DND-41 (cell line): Measurements from ENCODE around the gene GTF2H1.

Experiments
- CTCF ChIP-seq: IDR thresholded peaks from 2 replicates; pipeline ENCODE4 v1.5.1; 2012; ENCODE audit warnings: borderline replicate concordance, low read length, moderate library complexity, mild to moderate bottlenecking; ENCODE audit not compliant: poor library complexity, severe bottlenecking; ENCODE audit errors: extremely low read depth
- EZH2 ChIP-seq: IDR thresholded peaks from 3 replicates; pipeline ENCODE4 v1.6.1; 2012; ENCODE audit warnings: borderline replicate concordance, low read depth, mild to moderate bottlenecking, moderate library complexity, low read length, inconsistent platforms; ENCODE audit not compliant: severe bottlenecking

GRCh38 chr11:18312663-18313420 is 9.5 kb upstream of the GTF2H1 start:
- TF ChIP-seq CTCF (no peak), EZH2 (no peak)
